Measurements from ENCODE around the gene NEK9. TPM values are rescaled to one million over a fixed set of nuclear protein-coding genes. Genes with fewer than 3 reads are reported as not detected.

Gene NEK9
- total RNA-seq, 1 experiment from 2014 or later, result 50.8 TPM

- TF ChIP-seq E2F1 (CRISPR knock-in tag; IDR thresholded peaks at IDR 0.05) (no peak), E2F5 (CRISPR knock-in tag; IDR thresholded peaks at IDR 0.05) (0 out of 2 replicates have a peak, but pooled peaks have one; percentile 23), JAZF1 (CRISPR knock-in tag; IDR thresholded peaks at IDR 0.05) (no peak), NR2C2 (CRISPR knock-in tag; IDR thresholded peaks at IDR 0.05) (peak; percentile 99), SOX15 (CRISPR knock-in tag; IDR thresholded peaks at IDR 0.05) (no peak), MXD4 (CRISPR knock-in tag; IDR thresholded peaks at IDR 0.05; ENCODE audit: borderline replicate concordance) (no peak), ZNF416 (CRISPR knock-in tag; IDR thresholded peaks at IDR 0.05) (no peak), PREB (CRISPR knock-in tag; IDR thresholded peaks at IDR 0.05; ENCODE audit: borderline replicate concordance) (no peak), ZNF423 (CRISPR knock-in tag; IDR thresholded peaks at IDR 0.05) (no peak), ZNF671 (CRISPR knock-in tag; IDR thresholded peaks at IDR 0.05) (no peak), ZNF396 (CRISPR knock-in tag; IDR thresholded peaks at IDR 0.05; ENCODE audit: borderline replicate concordance) (no peak), ZNF232 (CRISPR knock-in tag; IDR thresholded peaks at IDR 0.05) (no peak), NFE2L1 (CRISPR knock-in tag; IDR thresholded peaks at IDR 0.05) (0 out of 2 replicates have a peak, but pooled peaks have one; percentile 44), ZNF263 (CRISPR knock-in tag; IDR thresholded peaks at IDR 0.05; ENCODE audit: low read depth) (no peak), NR3C1 (CRISPR knock-in tag; conservative IDR thresholded peaks at IDR 0.05; ENCODE audit: low read depth) (no peak), ZNF532 (CRISPR knock-in tag; IDR thresholded peaks at IDR 0.05; ENCODE audit: borderline replicate concordance) (no peak), CBFB (CRISPR knock-in tag; IDR thresholded peaks at IDR 0.05; ENCODE audit: low read depth) (no peak), IRF2 (CRISPR knock-in tag; IDR thresholded peaks at IDR 0.05; ENCODE audit: borderline replicate concordance, low read depth) (no peak), TP53 (CRISPR knock-in tag; IDR thresholded peaks at IDR 0.05) (peak; percentile 60; the same call in 1 of the 2 replicates), PRDM15 (CRISPR knock-in tag; IDR thresholded peaks at IDR 0.05) (no peak), NFYB (CRISPR knock-in tag; conservative IDR thresholded peaks at IDR 0.05; ENCODE audit: low read depth) (0 out of 2 replicates have a peak, but pooled peaks have one; percentile 12), GTF2I (CRISPR knock-in tag; conservative IDR thresholded peaks at IDR 0.05) (no peak), E2F4 (CRISPR knock-in tag; IDR thresholded peaks at IDR 0.05; ENCODE audit: borderline replicate concordance, low read depth) (0 out of 2 replicates have a peak, but pooled peaks have one; percentile 23), FOXP4 (CRISPR knock-in tag; IDR thresholded peaks at IDR 0.05) (peak; percentile 75; the same call in 1 of the 2 replicates), SMAD3 (CRISPR knock-in tag; IDR thresholded peaks at IDR 0.05; ENCODE audit: borderline replicate concordance) (no peak)
Observed at GRCh38 chr14:75176142-75176820, 49.4 kb upstream of the NEK9 start, which contains the start of gene TMED10 (continued).
